ENCODE data around the gene GNAI1.

GNAI1 gene

DNA sequence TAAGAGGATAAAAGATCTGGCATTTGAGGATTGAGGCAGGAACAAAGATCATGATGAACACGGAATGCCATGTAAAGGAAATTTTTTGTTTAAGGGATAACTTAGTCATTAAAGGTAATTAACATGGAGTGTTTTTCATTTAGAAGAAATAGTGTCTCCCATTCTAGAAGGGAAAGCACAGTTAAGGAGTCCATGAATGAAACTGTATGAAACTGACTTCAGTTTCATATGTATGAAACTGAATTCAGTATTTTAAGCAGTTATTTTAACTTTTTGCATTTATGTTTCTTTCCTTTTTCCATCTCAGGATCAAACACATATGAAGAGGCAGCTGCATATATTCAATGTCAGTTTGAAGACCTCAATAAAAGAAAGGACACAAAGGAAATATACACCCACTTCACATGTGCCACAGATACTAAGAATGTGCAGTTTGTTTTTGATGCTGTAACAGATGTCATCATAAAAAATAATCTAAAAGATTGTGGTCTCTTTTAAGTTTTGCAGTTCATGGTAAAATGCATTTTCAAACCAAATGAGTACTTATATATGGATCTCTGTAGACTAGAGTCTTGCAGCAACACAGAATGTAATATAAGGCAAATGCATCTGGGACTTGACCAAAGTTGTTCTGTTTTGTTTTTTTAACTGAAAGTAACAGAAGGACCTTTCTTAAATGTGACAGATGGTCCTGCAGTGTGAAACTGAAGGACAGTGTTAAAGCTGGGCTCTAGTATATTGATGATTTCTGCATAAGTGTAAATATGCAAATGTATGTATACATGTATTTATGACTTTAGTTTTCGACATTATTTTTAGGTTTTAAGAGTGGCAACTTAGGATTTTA, 82.6 kb downstream of the GNAI1 start:
- DNase-seq, result no peak

DNA sequence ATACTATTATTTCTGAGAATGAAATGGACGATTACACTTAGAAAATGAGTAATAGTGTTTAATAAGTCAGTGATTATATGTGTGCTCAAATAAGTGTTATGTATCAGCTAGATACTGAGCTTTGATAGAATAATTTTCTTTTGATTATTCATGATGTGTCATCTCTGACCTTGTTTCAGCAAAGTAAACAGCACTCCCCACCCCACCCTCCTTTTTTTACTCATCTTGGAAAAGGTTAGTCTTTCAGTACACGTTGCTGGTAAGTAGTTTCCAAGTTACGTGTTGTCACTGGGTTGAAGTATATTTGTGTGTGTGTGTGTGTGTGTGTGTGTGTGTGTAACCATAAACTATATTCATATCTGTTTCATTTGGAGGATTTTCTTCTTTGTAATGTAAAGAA, 84.1 kb downstream of the GNAI1 start:
- DNase-seq, result no peak

DNA sequence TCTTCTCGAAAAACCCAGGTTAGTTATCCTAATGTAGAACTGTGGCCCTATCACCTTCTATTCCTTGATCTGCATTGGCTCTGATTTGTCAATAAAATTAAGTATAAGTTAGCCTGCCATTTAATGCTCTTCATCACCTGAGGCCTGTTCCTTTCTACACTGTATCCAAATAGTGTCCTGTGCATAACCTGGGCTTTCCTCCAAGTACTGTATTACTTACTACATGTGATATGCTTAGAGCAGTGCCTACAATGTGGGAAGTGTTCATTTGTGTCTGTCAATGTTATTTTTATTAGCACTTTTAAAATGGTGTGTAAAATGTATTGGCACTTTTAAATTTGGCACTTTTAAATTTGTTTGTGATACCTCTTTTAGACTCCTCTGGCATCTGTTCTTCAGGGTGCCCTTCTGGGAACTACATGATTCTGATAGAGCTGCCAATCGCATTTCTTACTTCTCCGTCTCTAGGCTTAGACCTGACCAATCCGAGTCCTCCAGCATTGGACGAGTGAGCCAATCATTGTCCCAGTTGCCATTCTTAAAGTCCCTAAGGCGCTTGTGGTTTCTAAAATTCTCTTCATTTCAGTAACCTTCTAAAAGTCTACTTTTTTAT, 85.5 kb downstream of the GNAI1 start:
- DNase-seq, result no peak

DNA sequence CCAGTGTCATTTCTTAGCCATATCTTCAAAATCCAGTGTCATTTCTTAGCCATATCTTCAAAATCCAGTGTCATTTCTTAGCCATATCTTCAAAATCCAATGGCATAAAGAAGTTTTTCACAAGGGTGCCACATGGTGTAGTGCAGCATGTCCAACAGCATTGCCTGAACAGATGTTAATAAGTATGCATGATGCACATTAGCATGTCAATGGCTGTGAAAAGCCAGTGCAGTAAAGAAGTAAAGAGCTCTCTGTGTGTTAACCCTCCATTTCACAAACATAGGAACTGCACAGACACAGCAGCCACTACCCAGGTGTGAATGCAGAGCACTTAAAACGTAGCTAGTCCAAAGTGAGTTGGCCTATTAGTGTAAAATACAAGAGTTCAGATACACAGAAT, 89.8 kb downstream of the GNAI1 start:
- DNase-seq, result no peak

DNA sequence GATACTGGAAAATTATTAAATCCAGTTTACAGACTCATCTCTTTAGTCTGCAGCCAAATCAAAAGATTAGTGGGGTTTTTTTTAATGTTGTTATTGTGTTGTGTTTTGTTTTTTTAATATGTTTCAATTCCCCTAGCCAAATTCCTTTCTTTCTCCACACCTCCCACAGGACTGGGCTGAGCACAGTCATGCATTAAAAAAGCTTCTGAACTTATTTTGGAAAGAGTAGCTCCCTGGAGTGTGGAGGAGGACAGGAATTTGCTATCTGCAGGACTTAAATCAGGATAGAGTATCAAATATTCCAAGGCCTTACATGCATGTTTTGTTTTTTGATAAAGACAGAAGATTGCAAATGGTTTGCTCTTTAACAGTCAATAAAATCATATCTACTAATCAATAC, 90.7 kb downstream of the GNAI1 start:
- DNase-seq, result no peak

DNA sequence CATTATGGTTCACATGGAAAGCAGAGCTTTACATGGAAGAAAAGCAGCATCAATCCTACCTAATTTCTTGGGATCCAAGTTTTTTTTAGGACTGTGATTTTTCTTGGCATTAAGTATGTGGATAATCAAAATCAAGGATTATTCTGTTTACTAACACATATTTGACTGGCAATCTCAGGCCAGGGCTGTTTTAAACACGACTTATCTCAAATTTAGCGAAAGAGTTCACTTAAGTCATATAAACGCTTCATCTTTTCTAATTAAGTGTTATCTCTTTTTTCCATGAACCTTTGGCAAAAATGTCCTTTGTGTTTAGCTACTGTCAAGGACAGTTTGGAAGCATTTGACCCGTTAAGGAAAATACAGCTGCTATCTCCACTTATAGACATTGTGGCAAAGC, 92.0 kb downstream of the GNAI1 start:
- no peak for DNase-seq

DNA sequence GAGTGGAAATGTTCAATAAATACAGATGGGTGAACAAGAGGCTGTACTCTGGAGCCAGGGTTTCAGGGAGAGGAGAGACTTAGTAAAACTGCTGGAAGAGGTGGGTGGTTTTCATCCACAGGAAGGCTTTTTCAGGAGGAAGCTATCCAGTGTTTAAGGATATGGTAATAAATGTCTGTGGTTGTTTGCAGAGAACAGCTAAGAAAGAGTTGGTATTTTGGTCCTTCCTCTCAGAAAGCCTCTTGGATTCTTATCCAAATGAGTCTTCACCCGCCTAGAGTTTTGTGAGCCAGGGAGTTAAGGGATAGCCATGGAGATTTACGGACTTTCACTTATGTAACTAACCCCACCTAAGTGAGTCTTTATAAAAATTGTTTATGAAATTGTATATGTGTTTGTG, 95.7 kb downstream of the GNAI1 start:
- DNase-seq, result no peak

DNA sequence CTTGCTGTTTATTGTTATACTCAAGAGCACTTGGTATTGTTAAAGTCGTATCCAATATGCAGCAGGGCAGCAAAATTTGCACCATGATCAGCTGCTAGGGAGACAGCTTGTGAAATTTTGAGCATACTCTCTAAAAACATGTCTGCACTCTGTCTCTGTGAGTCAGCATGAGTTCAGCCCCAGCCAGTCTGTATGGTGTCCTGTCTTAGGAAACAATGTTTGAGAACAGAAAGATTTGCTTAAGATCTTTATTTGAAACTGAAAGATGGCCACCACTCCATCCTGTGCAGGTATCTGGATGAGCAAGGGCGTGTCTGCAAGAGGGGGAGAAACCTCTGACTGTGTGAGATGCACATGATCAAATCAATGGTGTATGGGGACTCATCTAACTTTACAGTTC, 97.1 kb downstream of the GNAI1 start:
- DNase-seq, result no peak

DNA sequence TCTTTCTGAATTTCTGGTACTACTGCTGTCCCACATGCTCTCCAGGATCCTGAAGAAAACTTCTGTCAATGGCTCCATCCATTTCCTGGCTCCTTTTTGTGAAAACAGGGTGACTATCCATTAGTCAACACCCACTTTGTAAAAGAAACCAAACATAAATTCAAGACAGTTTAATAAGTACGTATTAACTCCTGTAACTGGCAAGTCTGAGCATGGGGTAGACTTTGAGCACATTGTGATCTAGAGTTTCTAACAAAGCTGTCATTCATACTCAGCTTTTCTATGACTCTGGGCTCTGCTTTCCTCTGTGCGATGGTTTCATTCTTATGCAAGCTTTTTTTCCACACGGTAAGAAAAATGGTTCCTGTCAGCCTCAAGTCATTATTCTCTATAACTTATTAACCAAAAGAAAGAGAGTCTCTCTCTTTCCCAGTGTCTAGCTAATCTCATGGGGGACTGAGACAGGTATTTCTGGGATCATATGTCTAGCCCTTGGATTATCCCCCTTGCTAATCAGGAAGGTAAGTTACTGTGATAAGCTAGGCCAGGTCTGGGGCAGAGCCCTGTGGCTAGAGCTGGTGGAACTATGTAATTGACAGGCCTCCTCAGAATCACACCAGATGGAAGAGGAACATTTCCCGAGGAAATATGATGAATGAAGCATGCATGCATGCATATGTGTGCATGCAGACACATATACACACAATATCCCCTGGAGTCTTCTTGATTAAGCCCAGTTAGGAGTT, 98.5 kb downstream of the GNAI1 start:
- no peak for DNase-seq

DNA sequence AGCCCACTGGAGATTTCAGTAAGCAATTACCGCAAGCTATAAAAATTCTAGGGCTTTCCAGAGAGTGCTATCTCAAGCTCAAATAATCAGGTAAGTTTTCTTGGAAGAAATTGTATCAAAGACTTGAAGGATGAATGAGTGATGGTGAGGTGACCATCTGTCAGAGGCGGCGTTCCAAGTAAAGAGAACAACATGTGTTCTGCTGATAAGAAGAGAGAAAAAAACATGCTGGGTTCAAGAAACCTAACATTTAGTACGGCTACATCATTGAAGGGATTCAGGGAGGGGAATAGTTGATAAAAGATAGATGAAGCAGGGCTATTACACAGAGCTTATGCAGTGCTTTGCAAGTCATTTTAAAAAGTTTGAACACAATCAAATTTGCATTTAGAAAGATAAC, 100.7 kb downstream of the GNAI1 start:
- DNase-seq, result no peak

DNA sequence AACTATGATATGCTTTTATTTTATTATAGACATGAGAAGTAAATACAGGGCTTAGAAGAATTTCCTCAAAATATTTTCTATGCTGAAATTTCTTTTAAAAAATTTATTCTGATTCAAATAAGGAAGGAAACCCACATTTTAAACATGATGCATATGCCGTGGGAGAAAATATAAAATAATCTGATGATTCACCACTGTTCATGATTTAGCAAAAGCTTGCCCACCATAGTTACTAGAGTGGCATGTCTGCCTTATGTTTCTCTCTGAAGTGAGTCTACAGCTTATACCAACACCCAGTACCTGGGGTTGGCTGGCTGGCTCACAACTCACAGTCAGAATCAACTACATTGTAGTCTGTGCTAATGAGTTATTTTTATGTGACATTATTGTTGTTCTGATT, 102.0 kb downstream of the GNAI1 start:
- no peak for DNase-seq

DNA sequence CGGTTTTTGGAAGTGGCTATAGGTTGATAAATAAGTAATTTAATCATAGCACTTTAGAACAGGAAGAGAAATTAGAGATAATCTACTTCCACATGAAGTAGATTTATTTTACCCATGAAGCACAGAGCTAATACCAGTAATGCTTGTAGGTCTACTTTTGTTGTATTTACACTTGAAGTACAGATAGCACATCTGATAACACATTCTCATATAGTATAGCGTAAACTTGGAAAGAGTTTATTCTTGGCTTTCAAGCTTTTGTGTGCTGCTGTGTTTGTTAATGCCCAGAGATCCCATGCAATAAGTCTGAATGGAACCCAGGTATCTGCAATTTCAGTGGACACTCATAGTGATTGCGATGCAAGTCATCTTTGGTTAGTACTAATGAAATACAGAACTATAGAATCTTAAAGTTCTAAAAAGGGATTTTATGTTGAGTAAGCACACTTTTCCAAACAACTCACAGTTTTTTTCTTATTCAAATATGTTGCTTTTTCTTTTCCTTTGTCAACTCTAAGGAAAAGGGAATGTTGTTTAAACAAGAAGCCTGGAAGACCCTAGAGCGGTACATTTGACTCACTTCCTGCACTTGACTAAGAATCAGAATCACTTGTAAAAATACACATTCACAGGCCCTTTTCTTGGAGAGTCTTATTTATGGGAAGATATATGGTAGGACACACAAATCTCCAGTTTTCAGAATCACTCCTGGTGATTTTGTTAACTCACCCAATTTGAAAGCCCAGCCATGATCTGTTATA, 105.8 kb downstream of the GNAI1 start:
- DNase-seq, result no peak

DNA sequence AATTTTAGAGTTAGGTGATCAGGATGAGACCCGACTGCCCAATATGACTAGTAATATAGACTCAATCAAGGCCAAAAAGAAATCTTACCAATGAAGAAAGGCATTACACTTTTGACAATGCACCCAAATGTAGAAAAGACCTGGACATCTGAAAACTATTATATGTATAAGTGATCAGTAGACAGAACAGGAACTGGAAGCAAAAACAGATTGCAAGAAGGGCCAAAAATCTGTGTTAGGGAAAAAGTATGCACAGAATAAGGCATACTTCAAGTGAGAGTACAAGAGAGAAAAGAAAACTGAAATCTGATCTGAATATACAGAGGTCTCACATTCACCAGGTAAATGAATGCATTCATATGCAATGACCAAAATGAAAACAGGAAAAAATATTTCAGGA, 107.0 kb downstream of the GNAI1 start:
- no peak for DNase-seq

DNA sequence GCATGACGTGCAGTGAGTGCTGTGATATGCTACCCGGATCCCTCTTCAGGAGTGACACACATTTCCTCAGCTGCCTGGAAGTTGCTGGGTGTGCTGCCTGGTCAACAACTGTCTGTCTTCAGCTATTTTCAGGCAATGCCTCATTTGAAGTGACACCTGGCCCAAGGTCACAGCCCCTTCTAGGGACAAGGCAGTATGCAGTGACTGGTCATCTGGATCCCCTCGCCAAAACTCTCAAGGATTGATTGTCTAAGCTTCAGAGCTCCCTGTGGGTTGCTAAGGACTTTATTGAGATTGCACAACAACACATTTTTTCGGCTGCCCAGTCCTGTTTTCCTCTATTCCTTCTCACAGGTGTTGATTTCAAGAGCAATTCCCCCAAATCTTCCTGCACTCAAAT, 108.8 kb downstream of the GNAI1 start:
- no peak for DNase-seq

DNA sequence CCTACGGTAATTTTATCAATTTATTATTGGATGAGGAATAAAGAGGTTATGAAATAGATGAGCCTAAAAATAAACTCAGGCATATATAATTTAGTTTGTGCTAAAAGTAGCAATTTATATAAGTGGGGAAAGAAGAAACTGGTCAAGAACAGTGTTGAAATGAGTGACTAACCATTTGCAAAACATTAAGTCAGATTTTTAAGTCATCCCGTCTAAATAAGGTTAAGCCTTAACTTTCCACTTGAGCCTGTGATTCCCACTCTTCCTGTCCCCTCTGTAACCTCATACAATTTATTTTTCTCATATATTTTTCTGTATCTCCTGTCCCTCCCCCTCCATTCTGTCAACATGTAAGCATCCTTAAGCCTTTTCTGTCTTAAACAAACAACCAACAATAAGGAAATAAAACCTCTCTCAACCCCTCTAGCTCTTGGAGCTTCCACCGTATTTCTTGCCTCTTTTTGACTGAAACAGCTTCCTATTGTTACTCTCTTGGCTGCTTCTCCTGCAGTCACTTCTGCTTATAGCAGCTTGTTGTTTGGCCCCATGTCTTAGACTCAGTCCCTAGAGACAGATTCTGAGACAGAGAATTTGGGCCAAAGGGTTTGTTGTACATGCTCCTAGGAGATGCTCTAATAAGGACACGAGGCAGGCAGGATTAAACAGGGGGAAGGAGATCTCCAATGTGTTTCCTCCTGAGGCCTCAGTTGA, 109.7 kb downstream of the GNAI1 start:
- DNase-seq, result no peak

DNA sequence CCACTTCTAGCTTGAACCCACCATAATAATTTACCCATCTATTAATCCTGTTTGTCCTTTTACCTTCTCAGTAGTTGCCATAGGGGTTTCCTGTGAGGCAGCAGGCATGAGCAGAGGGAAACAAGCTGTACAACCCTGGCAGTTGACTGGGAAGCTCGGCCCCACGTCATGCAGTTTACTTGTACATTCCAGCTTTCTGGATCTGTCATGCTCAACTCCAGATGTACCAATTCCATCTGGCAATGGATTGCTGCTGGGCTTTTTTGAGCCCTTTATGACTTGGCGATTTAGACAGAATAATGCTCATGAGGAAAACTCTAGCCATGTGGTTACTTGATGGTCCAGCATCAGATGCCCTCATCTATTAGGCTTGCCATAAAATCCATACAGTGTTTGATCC, 112.5 kb downstream of the GNAI1 start:
- no peak for DNase-seq

DNA sequence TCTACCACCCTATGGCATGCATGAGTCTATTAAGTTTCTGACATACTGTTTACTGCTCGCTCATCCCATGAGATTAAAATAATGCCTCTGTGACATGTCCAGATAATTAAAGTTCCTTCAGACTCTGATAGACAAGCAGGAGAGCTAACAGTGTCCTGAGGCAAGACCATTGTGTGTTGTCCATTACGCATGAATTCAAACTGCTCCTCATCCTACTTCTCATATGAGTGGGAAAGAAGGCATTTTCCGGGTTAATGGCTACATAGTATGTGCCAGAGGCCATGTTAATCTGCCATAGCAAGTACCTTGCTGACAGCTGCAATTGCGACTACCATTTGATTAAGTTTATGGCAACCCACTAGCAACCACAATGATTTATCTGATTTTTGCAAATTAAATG, 113.3 kb downstream of the GNAI1 start:
- no peak for DNase-seq

DNA sequence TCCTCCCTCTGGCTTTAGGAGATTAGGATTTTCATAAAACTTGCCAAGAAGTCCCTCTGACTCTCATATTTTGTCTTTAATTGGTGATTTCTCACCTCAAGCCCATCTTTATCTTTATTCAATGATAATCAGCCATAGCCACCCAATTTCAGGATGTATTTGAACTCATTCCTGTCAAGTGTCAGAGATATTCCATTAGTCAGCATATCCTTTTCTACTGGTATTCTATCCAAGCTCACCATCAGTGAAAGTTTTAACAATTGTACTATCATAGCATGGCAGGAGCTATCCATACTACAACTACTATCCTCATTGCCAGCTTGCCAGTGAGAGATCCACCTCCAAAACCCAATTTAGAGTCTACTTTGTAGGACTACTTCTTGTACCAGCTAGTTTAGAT, 114.6 kb downstream of the GNAI1 start:
- no peak for DNase-seq

DNA sequence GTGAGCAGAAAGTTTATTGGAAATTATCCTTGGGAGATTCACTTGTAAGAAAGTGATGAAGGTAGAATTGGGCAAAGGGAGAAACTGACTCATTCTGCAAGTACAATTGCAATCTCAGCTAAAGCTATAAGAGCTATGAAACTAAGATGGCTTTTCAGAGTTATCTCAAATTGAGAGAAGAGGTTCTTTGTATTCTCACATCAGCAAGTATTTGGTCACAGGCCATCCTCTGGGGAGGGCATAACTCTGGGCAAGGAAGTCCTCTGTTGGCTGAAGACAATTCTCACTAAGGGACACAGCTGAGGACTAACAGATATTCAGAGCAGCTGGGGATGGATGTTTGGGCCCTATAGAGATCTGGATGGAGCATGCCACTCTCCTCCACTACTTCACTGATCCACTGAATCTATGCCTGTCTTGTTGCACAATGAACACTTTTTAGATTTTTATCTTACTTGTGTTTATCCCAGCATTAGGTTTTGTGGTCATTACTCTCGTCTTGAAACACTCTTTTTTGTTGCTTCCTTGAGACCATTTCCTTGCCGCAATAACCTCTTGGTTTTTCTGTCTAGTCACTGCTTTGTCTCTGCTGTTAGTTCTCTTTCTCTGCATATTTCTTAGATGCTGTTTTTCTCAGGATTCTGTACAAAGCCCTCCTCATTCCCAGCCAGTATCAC, 115.1 kb downstream of the GNAI1 start:
- DNase-seq, result no peak

DNA sequence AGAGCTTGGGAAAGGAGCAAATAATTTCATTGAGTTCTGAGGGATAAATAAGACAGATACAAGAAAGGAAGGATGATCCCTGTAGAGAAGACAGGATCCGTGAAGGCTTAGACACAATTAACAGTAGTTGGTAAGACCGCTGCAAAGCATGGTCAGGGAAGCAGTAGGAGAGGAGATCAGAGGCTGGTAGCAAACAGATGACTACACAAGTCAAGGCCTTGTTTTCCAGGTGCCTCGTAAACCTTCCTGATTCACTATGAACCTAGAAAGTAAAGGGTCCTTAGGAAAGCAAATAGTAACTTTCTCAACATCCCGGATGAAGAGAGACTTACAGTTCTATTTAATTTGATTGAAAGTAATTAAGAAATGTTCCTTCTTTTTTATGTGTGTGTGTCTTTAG, 118.6 kb downstream of the GNAI1 start:
- no peak for DNase-seq

DNA sequence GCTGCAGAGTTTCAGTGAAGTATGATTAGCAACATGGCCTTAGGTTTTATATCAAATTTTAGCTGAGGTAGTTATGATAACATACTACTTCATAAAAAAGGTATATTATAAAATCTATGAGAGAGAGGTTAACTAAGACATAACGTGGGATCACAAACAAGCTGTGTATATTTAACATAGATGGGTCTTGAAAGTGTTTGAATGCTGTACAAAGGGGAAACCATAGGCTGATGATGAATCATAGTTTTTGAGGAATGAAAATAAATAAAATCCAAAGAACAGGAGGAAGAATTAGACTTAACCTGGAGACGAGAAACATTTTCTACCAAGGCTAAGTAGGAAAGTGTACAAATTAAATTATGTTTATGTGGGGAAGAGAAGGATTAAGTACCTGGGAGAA, 119.0 kb downstream of the GNAI1 start:
- DNase-seq, result no peak

DNA sequence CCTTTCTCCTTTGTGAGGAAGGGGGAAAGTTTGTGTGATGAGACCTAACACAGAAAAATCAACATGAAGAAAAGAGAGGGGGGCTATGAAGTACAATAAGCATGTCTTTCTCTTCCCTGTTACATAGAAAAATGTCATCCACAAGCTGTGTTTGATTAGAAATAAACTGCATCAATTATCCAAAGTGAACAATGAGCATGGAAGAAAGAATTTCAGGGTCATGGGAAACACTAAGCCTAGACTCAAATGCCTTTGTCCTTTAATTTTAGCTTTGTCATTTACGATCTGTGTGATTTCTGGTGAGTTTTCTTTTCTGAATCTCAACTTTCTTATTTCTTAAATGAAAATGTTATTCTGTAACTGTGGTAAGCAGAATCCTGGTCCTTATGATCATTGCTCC, 121.0 kb downstream of the GNAI1 start:
- no peak for DNase-seq
